Heart left ventricle (tissue), 16 donors: ENCODE data around the gene TBC1D5. TPM values are rescaled to one million over a fixed set of nuclear protein-coding genes. Genes with fewer than 3 reads are reported as not detected.
A peak's percentile ranks its signal among the peaks of the same experiment; 100 is the strongest.

Source experiments
- ATAC-seq, 4 donors: fragments of 200-7000 bp; cut with Tn5 transposase; one replicate each; pipeline ENCODE4 v1.9.1; 2020 to 2022; ENCODE audit warnings: moderate library complexity in 4 of 4, mild to moderate bottlenecking in 3 of 4, moderate number of reproducible peaks in 1 of 4
- DNase-seq, 5 donors: peaks; one replicate each; pipeline ENCODE4 v3.0.0-alpha.2; 2020
- H3K27ac ChIP-seq, 12 donors: fragments of 200-600 bp; sonication (generic) in 4 of 12; one replicate each; pipeline versions ENCODE4 v1.5.0 to v1.8.0; 2016 to 2022; ENCODE audit warnings: mild to moderate bottlenecking in 2 of 12
- H3K27me3 ChIP-seq, 9 donors: fragments of 200-600 bp; sonication (generic) in 2 of 9; one replicate each; pipeline versions ENCODE4 v1.5.1 to v1.8.0; 2016 to 2022; ENCODE audit warnings: mild to moderate bottlenecking in 3 of 9
- H3K36me3 ChIP-seq, 9 donors: fragments of 200-600 bp; sonication (generic) in 2 of 9; one replicate each; pipeline versions ENCODE4 v1.5.0 to v1.8.0; 2018 to 2022; ENCODE audit warnings: mild to moderate bottlenecking in 2 of 9
- H3K4me1 ChIP-seq, 12 donors: fragments of 200-600 bp; sonication (generic) in 4 of 12; one replicate each; pipeline versions ENCODE4 v1.5.0 to v1.8.0; 2016 to 2022; ENCODE audit warnings: mild to moderate bottlenecking in 3 of 12
- H3K4me3 ChIP-seq, 12 donors: fragments of 200-600 bp; sonication (generic) in 4 of 12; one replicate each; pipeline versions ENCODE4 v1.5.0 to v1.8.0; 2017 to 2022; ENCODE audit warnings: mild to moderate bottlenecking in 9 of 12, moderate library complexity in 4 of 12
- H3K9me3 ChIP-seq, 12 donors: fragments of 200-600 bp; sonication (generic) in 4 of 12; one replicate each; pipeline versions ENCODE4 v1.5.0 to v1.8.0; 2016 to 2022; ENCODE audit warnings: mild to moderate bottlenecking in 1 of 12
- CTCF ChIP-seq, 12 donors: fragments of 200-600 bp; sonication (generic) in 4 of 12; IDR thresholded peaks; one replicate each; pipeline versions ENCODE4 v1.5.0 to v1.8.0; 2018 to 2022; ENCODE audit warnings: antibody characterized with exemption in 12 of 12, mild to moderate bottlenecking in 5 of 12
- POLR2A ChIP-seq, 2 donors: fragments of 450-650 bp; IDR thresholded peaks; one replicate each; pipeline ENCODE4 v1.6.1; 2017; ENCODE audit warnings: antibody characterized with exemption in 2 of 2, mild to moderate bottlenecking in 2 of 2, moderate library complexity in 2 of 2
- WGBS, 4 donors: extraction: QIAGEN DNeasy Blood & Tissue Kit in 2 of 4; methylation state at CpG; one replicate each; pipeline versions ENCODE4 v1.1.5 to v1.1.7; 2013 to 2018; 5-methylcytosine and 5-hydroxymethylcytosine counted together
- intact Hi-C, 10 donors: fragments of 100-400 bp; cut with DNase I; formaldehyde crosslinking; loops; one replicate each; pipeline versions ENCODE4 v1.11.1 to v1.14.2; 2022
- polyA plus RNA-seq, 2 donors: library from polyadenylated mRNA; stranded (reverse); fragments of 200-250 nt; gene quantifications; one replicate each; pipeline ENCODE4 v1.2.3, GENCODE V29; 2013
- total RNA-seq, 9 donors: library from RNA; depleted of rRNA in 2 of 9; stranded (reverse); fragments of >200 nt in 2 of 9; fragmentation: NEBNext Ultra II Directional in 3 of 9; extraction: Animal tissue kit (Norgen Biotek cat#: 25700) in 3 of 9; gene quantifications; one replicate each; pipeline versions ENCODE4 v1.1.0 to v1.2.4, GENCODE V29; 2016 to 2023
- donor health status: ischemic (EF 13 %, LVEDD 7.1; RV severe dilation, severe dysfunction).
- donor health status: healthy with polysubstance abuse.
- donor health status: DM: no; HTN: yes; CAD: no.
- donor health status: DM: no; HTN: no; CAD: no.
- donor health status: ischemic (EF 25% LVEDD 6.9; RV normal size, moderate dysfunction).
- donor health status: ischemic (EF 25% LVEDD 5.7; RV mildly dilated, moderate dysfunction).
- donor health status: healthy.
- donor health status: DM: yes; HTN: yes; CAD: no.
- donor health status: ischemic (EF 35%, LVEDD 5.7; RV mildly dilated, moderate dysfunction).
- donor health status: nonischemic (EF 11% LVEDD 7.7; RV severe dilation, severe dysfunction).
- donor health status: DM: yes; HTN: yes; CAD: no.
- donor health status: PGD.
- donor health status: ischemic (EF 29% LVEDD 5.4; RV normal size, mild dysfunction).
- donor health status: nonischemic (EF 23%, LVEDD 6.1; RV moderate dilation, normal function).

Gene TBC1D5
- total and polyA plus RNA-seq, 11 donors = 5.8 to 48.3 (median 31.1) TPM

- WGBS, 4 donors = 2% methylated on average over 9 to 12 of the region's 12 CpGs
- DNase-seq (no peak), ATAC-seq (peak in 1 of 4 donors; percentile 1)
- peak overlapping the region; percentile 93 to 100 (median 96) for H3K27ac ChIP-seq
- no peak for TF ChIP-seq CTCF (IDR thresholded peaks at IDR 0.05)
- peak in 1 of 2 donors; percentile 3 for TF ChIP-seq POLR2A (IDR thresholded peaks at IDR 0.05)
- H3K4me1 ChIP-seq = peaks cover 0 to 53% (median 21%) of the 10 kb centered on the region in 12 donors
- H3K4me3 ChIP-seq = peak overlapping the region; percentile 69 to 93 (median 84)
- H3K9me3 ChIP-seq = no peaks in the 10 kb centered on the region
- H3K27me3 ChIP-seq = no peaks in the 10 kb centered on the region
- no peaks in the 10 kb centered on the region for H3K36me3 ChIP-seq
- intact Hi-C loops = loop anchor here in 4 of 10 donors (2.0 to 10.0 kb wide), 2 partner anchors 98 kb away; no protein-coding TSS in a partner anchor
Observed at GRCh38 chr3:17742880-17743657, 638 bp upstream of the TBC1D5 start.

GRCh38 chr3:17741621-17742101, 770 bp downstream of the TBC1D5 start:
- Histone ChIP-seq H3K4me1 (peaks cover 0 to 51% (median 21%) of the 10 kb centered on the region in 12 donors), H3K36me3 (no peaks in the 10 kb centered on the region), H3K27ac (peak overlapping the region; percentile 93 to 100 (median 96)), H3K9me3 (no peaks in the 10 kb centered on the region), H3K4me3 (peak overlapping the region; percentile 69 to 93 (median 84)), H3K27me3 (no peaks in the 10 kb centered on the region)
- 1% methylated on average over 17 of the region's 17 CpGs for WGBS, 4 donors
- ATAC-seq (no peak), DNase-seq (no peak)
- no peak for TF ChIP-seq POLR2A (IDR thresholded peaks at IDR 0.05)
- TF ChIP-seq CTCF (IDR thresholded peaks at IDR 0.05) = no peak
- intact Hi-C loops = loop anchor here in 4 of 10 donors (2.0 to 10.0 kb wide), 2 partner anchors 97 kb away; no protein-coding TSS in a partner anchor

GRCh38 chr3:17740721-17741141, 1.7 kb downstream of the TBC1D5 start:
- intact Hi-C loops = loop anchor here in 3 of 10 donors (10.0 kb wide), 1 partner anchor 96 kb away; no protein-coding TSS in a partner anchor
- peak overlapping the region in 9 of 12 donors; percentile 78 to 93 (median 87) for H3K4me3 ChIP-seq
- H3K4me1 ChIP-seq = peaks cover 0 to 51% (median 21%) of the 10 kb centered on the region in 12 donors

More at GRCh38 chr3:17740721-17741141, 1.7 kb downstream of the TBC1D5 start:
- TF ChIP-seq POLR2A (IDR thresholded peaks at IDR 0.05) = no peak
- TF ChIP-seq CTCF (IDR thresholded peaks at IDR 0.05) = no peak
- 29 to 42% (median 39%) methylated on average over 3 of the region's 3 CpGs for WGBS, 4 donors
- H3K27ac ChIP-seq = peak overlapping the region in 10 of 12 donors; percentile 95 to 100 (median 96)
- no peak for ATAC-seq
- H3K36me3 ChIP-seq = no peaks in the 10 kb centered on the region
- DNase-seq = no peak
- H3K27me3 ChIP-seq = no peaks in the 10 kb centered on the region
- H3K9me3 ChIP-seq = no peaks in the 10 kb centered on the region
